HG02885 (cell line): ENCODE results near the gene KLF18.
"Not testable (repeated sequence)": the region's sequence is repeated elsewhere in the genome, so short reads cannot be mapped to it uniquely, and the experiment has no call there.

ENCODE experiments used
- ATAC-seq: cut with Tn5 transposase; IDR thresholded peaks from one replicate; pipeline ENCODE4 v1.9.1; 2021; ENCODE audit warnings: mild to moderate bottlenecking; ENCODE audit not compliant: unreplicated experiment, poor library complexity

KLF18 gene

DNA sequence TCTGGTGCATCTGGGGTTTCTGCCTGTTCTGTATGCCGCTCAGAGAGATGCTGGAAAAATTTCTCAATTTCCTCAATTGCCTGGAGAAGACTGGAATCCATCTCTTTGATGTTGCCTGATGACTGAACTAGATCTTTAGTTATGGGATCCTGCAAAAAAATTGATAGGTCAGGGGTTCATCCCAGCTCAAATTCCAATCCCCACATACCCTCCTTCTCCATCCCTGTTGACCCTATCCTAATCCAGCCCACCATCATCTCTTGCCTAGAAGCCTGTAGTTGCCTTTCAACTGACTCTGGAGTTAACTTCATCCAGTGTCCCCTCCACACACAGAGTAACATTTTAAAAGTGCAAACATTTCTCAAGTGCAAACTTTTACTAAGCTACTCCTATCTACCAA is at the start of gene KLF18:
KLF18 (minus strand) TSS at position 101 of the 400 bp plus-strand sequence; CDS start at position 101, 0 bp downstream.
- no peak for ATAC-seq

- no peak for ATAC-seq
These were observed 33.2 kb upstream of the KLF18 start for GRCh38 chr1:44174630-44175029.

DNA sequence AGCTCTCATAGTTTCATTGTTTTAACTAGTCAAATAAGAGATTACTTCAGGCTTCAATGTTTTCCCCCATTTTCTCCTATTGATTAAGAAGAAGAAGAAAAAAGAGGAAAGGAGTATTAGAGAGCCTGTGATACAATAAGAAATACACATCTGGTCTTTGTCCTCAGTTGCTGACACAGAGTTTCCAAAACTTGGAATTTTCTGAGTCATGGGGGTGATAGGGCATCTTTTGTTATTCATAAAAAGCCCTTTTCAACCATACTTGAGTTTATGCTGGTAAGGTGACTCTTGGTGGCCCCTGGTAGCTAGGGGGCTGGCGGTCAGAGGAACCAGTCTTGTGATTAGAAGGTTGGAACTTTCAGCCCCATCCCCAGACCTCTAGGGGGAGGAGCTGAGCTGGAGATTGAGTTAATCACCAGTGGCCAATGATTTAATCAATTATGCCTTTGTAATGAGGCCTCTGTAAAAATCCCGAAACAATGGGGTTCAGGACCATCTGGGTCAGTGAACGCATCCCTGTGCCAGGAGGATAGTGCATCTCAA is 28.9 kb upstream of the KLF18 start:
- no peak for ATAC-seq

GRCh38 chr1:44168520-44169098 is 27.2 kb upstream of the KLF18 start:
- ATAC-seq = no peak

DNA sequence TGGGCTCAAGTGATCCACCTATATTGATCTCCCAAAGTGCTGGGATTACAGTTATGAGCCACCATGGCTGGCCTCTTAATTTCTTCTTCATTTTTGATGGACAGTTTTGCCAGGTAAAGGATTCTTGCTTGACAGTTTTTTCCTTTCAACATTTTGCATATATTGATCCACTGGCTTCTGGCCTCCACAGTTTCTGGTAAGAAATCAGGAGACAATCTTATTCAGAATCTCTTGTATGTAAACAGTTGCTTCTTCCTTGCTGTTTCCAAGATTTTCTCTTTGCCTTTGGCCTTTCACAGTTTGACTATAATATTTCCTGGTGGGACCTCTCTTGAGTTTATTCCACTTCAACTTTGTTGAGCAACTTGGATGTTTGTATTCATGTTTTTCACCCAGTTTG is 20.1 kb upstream of the KLF18 start:
- ATAC-seq = no peak

- ATAC-seq = no peak
These were observed 17.4 kb upstream of the KLF18 start for GRCh38 chr1:44158871-44159270.

- ATAC-seq = no peak
These were observed 16.5 kb upstream of the KLF18 start for GRCh38 chr1:44157903-44158302.

- ATAC-seq = no peak
These were observed 12.6 kb upstream of the KLF18 start for GRCh38 chr1:44154049-44154448.

GRCh38 chr1:44152692-44153091 is 11.3 kb upstream of the KLF18 start:
- ATAC-seq = no peak

DNA sequence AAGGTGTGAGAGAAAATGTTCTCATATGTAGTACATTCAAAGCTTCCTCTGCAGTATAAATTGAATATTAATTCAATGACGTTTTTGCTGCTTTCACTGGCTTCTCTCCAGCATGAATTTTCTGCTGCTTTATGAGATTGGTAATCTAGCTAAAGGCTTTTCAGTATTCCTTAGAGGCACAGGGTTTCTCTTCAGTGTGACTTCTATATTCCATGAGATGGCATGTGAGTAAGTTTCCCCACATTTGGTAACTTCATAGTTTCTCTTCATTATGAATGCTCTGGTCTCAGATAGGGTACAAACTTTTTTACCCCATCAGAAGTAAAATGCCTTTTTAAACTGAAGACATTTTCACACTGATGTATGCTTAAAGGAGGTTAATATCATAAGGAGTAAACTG is 10.4 kb upstream of the KLF18 start:
- no peak for ATAC-seq

GRCh38 chr1:44151332-44151731 is 9.9 kb upstream of the KLF18 start:
- ATAC-seq = no peak

DNA sequence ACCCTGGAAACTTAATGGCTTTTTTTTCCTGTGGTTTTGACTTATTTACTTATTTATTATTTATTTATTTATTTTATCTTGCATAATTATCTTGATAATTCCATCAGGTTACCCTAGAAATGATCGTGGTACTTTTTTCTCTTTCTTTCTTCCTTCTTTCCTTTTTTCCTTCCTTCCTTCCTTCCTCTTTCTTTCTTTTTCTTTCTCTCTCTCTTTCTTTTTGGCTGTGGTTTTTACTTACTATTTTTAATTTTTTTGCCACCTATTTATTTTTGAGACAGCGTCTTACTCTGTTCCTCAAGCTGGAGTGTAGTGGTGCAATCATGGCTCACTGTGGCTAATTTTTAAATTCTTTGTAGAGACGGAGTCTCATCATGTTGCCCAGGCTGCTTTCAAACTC is 6.2 kb upstream of the KLF18 start:
- ATAC-seq = no peak

GRCh38 chr1:44146536-44147361 is 5.3 kb upstream of the KLF18 start:
- no peak for ATAC-seq

DNA sequence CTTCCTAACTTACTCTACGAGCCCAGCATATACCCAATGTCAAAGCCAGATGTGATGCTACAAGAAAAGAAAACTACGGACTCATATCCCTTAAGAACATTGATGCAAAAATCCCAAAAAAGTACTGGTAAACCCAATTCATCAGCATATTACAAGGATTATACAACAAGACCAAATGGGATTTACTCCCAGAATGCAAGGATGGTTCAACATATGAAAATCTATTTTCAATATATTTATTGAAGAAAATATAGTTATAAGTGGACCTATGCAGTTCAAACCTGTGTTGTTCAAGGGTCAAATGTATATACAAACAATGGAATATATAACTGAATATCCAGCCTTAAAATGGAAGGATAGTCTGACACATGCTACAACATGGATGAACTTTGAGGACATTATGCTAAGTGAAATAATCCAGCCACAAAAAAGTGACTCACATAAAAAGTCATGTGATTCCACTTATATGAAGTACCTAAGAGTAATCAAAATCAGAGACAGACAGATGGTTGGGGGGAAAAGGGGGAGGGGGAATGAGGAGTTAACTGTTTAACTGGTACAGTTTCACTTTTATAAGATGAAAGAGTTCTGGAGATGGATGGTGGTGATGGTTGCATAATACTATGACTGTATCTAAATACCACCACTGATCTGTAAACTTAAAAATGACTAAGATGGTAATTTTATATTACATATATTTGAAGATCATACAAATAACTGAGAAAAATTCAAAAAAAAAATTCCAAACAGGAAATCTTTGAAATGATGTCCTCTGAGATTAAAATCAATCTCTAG is 3.7 kb upstream of the KLF18 start:
- no peak for ATAC-seq

DNA sequence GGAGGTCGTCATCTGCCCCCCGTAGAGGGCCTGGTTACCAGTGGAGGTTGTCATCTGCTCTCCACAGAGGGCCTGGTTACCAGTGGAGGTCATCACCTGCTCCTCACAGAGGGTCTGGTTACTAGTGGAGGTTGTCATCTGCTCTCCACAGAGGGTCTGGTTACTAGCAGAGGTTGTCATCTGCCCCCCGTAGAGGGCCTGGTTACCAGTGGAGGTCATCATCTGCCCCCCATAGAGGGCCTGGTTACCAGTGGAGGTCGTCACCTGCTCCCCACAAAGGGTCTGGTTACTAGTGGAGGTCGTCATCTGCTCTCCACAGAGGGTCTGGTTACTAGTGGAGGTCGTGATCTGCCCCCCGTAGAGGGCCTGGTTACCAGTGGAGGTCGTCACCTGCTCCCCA is 1.9 kb downstream of the KLF18 start:
- not testable (repeated sequence) for ATAC-seq

DNA sequence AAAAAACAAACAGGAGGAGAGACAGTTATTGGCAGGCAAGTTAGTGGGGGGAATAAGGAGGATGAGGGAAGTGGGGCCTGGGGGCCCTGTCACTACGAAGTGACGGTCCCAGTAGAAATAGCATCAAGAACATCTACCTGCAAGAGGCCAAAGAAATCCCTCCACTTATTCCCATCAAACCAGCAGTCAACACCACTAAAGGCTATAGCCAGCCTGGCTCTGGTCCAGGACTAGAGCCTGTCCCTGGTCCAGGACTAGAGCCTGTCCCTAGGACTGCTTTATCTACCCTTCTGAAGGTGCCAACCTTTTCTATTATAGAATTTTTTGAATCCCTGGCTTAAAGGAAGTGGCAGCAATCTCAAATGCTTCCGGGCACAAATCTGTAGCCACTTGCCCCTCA is 3.2 kb downstream of the KLF18 start:
- ATAC-seq = no peak

GRCh38 chr1:44135886-44136285 is 5.5 kb downstream of the KLF18 start:
- no peak for ATAC-seq

GRCh38 chr1:44134071-44134920 is 7.1 kb downstream of the KLF18 start:
- no peak for ATAC-seq

DNA sequence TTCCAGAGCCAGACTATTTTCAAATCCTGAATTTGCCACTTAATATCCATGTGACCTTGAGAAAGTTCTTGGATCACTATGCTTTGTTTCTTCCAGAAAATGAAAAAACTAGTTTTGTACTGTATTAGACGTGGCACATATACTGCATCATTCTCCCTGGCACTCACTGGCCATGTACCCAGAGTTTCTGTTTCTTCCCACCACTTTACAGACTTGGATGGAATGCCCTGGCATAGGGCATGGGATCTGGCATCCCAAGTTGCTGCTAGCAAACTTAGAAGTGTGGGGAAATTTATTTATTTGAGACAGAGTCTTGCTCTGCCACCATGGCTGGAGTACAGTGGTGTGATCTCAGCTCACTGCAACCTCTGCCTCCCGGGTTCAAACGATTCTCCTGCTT is 10.0 kb downstream of the KLF18 start:
- no peak for ATAC-seq
